Astrocyte of the spinal cord (primary cell): ENCODE results near the gene KANK2.

ENCODE experiments used
- DNase-seq: peaks from one replicate; pipeline ENCODE4 v3.0.0; 2011; ENCODE audit warnings: low read depth, low spot score
- H3K4me3 ChIP-seq: 2 replicates; pipeline ENCODE4 v1.5.1; 2011; ENCODE audit warnings: low read depth, mild to moderate bottlenecking, low read length, moderate library complexity
- CTCF ChIP-seq: IDR thresholded peaks from 2 replicates; pipeline ENCODE4 v1.5.1; 2012; ENCODE audit warnings: low read depth, mild to moderate bottlenecking, low read length, inconsistent platforms
- in situ Hi-C: cut with HindIII; loops from 2 replicates; pipeline ENCODE4 v1.10.0; 2017; ENCODE audit warnings: low sequenced_read_pairs

The KANK2 gene

GRCh38 chr19:11175920-11176319 is 21.4 kb downstream of the KANK2 start:
- no peak overlapping the region for H3K4me3 ChIP-seq
- TF ChIP-seq CTCF, result no peak
- DNase-seq, result no peak
- in situ Hi-C loops, result no loop called here

DNA sequence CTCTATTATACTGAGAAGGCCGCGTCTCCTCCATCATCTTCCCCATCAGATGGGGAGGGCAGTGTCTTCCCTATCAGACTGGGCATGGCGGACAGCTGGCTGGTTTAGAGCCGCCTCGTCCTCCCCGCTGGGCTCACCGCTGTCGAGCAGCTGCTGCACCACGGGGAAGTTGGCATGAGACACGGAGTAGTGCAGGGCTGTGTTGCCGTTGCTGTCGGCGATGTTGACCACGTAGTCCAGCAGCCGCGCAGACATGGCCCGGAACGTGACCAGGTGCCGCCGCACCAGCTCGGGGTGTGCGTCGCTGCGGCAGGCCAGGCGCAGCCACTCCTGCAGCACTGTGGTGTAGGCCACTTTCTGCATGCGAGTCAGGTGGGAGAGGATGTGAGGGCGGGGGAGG is 23.0 kb downstream of the KANK2 start:
- TF ChIP-seq CTCF, result no peak
- in situ Hi-C loops, result no loop called here
- no peak for DNase-seq
- no peak overlapping the region for H3K4me3 ChIP-seq

GRCh38 chr19:11173516-11174155 is 23.7 kb downstream of the KANK2 start:
- no peak for TF ChIP-seq CTCF
- in situ Hi-C loops, result no loop called here
- no peak for DNase-seq

GRCh38 chr19:11172576-11172975 is 24.8 kb downstream of the KANK2 start:
- H3K4me3 ChIP-seq, result no peak overlapping the region
- no peak for DNase-seq
- no peak for TF ChIP-seq CTCF
- in situ Hi-C loops, result no loop called here

More at GRCh38 chr19:11173516-11174155, 23.7 kb downstream of the KANK2 start:
- H3K4me3 ChIP-seq, result no peak overlapping the region

GRCh38 chr19:11171144-11171543 is 26.2 kb downstream of the KANK2 start:
- in situ Hi-C loops, result no loop called here
- DNase-seq, result no peak
- TF ChIP-seq CTCF, result no peak
- no peak overlapping the region for H3K4me3 ChIP-seq

DNA sequence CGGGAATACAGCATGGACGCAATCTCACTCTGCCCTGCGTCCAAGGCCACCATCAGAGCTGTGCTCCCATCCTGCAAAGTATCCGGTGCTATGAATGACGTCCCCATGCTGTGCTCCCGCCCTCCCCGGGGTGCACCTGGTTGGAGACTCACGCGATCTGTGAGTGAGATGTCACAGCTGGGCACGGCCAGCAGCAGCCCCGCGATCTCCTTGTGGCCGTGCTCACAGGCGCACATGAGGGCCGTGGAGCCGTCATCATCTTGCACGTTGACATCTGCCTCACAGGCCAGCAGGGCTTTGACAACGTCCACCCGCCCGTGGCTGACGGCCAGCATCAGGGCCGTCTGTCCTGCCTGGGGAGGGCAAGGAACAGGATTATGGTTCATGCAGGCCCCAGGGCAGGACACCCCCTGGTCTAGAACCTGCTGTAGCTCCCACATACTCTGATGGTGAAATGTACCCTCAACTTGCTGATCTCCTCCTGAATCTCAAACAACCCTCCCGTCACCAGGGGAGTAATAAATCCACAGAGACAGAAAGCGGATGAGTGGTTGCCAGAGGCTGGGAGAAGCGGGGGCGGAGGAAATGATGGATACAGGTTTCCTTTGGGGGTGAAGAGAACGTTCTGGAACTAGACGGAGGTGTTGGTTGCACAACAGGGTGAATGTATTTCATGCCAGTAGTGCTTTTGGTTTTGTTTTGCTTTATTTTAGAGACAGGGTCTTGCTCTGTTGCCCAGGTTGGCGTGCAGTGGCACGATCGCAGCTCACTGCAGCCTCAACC is 27.3 kb downstream of the KANK2 start:
- in situ Hi-C loops, result no loop called here
- no peak overlapping the region for H3K4me3 ChIP-seq
- DNase-seq, result no peak
- no peak for TF ChIP-seq CTCF
